NCI-H2196 (cell line): ENCODE data around the gene OR6C65.
"Not testable (repeated sequence)": the region's sequence is repeated elsewhere in the genome, so short reads cannot be mapped to it uniquely, and the experiment has no call there.

ENCODE experiments used
- DNase-seq: peaks from one replicate; lab custom pipeline; 2025; ENCODE audit not compliant: unreplicated experiment; lab: John Stamatoyannopoulos, UW

Gene OR6C65

GRCh38 chr12:55400229-55400628, at the start of gene OR6C65:
Gene OR6C65, plus strand, starts transcription at chr12:55400529. Its CDS starts 0 bp downstream, at chr12:55400529.
- no peak for DNase-seq

- not testable (repeated sequence) for DNase-seq
These were observed 45.0 kb upstream of the OR6C65 start for GRCh38 chr12:55355338-55355737.

GRCh38 chr12:55362675-55363074, 37.7 kb upstream of the OR6C65 start, which contains the start of gene OR6C75:
Gene OR6C75, plus strand, starts transcription at chr12:55362975. Its CDS starts 2,136 bp downstream, at chr12:55365111.
- no peak for DNase-seq

DNA sequence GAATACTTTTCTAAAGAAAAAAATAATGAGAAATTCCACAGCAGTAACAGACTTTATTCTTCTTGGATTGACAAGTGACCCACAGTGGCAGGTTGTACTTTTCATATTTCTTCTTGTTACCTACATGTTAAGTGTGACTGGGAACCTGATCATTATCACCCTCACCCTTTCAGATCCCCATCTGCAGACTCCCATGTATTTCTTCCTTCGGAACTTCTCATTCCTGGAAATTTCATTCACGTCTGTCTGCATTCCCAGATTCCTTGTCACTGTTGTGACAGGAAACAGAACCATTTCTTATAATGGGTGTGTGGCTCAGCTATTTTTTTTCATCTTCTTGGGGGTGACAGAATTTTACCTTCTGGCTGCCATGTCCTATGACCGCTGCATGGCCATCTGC, 35.2 kb upstream of the OR6C65 start:
- no peak for DNase-seq

- no peak for DNase-seq
These were observed 27.8 kb upstream of the OR6C65 start for GRCh38 chr12:55372521-55372920.

DNA sequence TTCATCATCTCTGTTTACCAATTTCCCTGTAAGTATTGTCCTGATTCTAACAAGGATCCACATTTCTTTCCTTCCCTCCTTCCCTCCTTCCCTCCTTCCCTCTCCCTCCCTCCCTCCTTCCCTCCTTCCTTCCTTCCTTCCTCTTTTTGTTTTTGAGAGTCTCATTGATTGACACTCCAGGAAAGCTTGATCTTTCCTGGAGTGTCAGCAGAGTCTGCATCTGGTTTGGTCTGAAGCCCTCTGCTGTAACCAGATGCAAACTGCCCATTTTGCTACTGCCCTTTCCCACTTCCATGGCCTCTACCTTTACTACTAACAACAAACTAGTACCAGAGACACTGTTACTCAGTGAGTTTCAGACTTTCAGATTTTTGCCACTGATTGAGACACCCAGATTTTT, 14.4 kb upstream of the OR6C65 start:
- no peak for DNase-seq

DNA sequence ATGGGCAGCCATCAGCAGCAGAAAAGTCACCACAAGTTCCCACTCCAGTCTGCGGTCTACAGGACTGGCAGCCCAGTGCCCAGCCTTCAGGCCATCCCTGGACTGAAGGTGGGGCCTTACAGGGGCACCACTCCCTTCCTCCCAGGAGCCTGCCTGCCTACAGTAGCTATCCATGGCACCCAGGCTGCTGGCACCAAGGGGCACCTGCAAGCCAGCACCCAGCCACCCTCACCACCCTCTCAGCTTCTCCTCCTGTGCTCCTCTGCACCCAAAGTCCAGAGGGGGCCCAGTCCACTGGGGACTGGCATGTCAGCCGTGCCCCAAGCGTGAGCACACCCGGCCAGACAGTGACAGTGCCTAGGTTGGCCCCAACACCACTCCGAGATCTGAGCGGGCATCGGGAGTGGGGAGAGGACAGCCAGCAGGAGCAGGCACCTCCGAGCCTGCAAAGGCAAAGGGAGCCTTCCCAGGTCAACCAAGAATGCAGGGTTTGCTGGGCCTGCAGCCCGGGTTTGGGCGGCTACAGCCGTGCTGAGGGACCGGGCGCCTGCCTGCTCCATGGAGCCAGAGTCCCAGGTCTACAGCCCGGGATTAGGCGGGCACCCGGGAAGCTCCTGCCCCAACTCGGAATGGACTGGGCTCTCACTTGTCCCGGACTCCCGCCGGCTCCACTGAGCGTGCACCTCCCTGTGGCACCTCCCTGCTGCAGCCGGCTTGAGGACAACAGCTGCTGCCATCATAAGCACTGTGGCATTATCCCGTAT, 8.1 kb upstream of the OR6C65 start:
- no peak for DNase-seq

- DNase-seq = no peak
These were observed 4.0 kb upstream of the OR6C65 start for GRCh38 chr12:55396326-55396725.

DNA sequence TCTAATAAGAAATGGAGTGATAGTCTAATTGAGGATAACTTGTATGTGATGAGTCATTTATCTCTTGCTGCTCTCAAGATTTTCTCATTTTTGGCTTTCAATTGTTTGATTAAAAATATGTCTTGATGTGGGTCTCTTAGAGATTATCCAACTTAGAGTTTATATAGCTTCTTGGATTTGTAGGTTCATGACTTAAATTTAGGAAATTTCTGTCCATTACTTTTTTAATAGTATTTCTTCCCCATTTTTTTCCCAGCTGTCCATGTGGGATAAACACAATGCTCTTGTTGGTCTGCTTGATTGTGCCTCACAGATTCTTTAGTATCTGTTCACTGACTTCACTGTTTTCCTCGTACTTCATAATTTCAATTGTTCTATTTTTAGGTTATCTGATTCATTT, 7.5 kb downstream of the OR6C65 start:
- no peak for DNase-seq

DNA sequence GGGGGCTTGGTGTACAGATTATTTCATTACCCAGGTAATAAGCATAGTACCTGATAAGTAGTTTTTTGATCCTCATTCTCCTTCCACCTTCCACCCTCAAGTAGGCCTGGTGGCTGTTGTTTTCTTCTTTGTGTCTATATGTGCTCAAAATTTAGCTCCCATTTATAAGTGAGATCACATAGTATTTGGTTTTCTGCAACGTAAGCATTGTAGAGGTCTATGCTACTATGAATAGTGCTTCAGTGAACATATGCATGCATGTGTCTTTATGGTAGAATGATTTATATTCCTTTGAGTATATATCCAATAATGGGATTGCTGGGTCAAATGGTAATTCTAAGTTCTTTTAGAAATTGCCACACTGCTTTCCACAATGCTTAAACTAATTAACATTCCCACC, 8.8 kb downstream of the OR6C65 start:
- DNase-seq = not testable (repeated sequence)

- DNase-seq = not testable (repeated sequence)
These were observed 11.8 kb downstream of the OR6C65 start for GRCh38 chr12:55412138-55412537.

GRCh38 chr12:55413498-55414388, 13.4 kb downstream of the OR6C65 start:
- not testable (repeated sequence) for DNase-seq

GRCh38 chr12:55414396-55414823, 14.1 kb downstream of the OR6C65 start:
- DNase-seq = not testable (repeated sequence)

- not testable (repeated sequence) for DNase-seq
These were observed 14.6 kb downstream of the OR6C65 start for GRCh38 chr12:55414889-55415288.

- no peak for DNase-seq
These were observed 16.6 kb downstream of the OR6C65 start for GRCh38 chr12:55416961-55417360.

DNA sequence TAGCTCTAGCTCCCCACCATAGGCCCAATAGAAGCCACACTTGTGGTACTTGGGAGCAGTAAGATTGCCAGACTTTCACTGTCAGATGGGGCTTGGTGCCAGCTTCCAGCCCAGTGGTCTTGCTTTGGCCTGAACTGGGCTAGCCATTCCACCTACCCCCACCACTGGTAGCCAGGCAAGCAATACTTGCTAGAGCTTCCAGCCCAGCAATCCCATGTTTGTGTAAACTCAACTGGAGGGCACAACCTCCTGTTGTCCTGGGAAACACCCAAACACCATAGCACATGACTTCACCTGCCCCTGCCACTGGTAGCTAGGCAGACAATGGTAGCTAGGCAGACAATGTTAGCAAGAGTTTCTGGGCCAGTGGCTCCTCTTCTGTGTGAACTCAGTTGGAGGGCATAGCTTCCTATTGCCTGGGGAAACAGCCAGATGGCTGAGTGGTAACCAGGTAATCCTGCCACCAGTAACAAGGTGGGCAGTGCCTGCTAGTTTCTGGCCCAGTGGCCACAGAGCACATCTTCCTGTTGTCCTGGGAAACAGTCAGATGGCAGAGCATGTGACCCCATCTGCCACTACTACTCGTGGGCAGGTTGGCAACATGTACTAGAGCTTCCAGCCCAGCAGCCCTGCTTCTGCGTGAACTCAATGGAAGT, 20.1 kb downstream of the OR6C65 start:
- no peak for DNase-seq

DNA sequence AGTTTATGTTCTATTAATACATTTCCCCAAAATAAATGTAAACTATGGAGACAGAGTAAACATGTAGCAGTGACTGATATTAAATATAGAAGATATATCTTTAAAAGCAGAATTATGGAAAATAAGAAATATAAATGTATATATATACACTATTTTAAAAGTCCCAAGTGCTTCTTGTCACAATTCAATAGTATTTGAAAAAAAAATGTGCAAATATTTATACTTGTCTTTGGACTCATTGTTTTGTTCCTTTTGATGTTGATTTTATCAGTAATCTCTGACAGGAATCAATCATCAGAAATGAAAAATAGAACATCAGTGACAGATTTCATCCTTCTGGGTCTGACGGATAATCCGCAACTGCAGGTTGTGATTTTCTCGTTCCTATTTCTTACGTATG, 25.6 kb downstream of the OR6C65 start, which contains the start of gene OR6C76:
Gene OR6C76 (plus strand): TSS at position 301 of the 400 bp plus-strand sequence. CDS start 0 bp downstream, at position 301.
- DNase-seq = no peak

DNA sequence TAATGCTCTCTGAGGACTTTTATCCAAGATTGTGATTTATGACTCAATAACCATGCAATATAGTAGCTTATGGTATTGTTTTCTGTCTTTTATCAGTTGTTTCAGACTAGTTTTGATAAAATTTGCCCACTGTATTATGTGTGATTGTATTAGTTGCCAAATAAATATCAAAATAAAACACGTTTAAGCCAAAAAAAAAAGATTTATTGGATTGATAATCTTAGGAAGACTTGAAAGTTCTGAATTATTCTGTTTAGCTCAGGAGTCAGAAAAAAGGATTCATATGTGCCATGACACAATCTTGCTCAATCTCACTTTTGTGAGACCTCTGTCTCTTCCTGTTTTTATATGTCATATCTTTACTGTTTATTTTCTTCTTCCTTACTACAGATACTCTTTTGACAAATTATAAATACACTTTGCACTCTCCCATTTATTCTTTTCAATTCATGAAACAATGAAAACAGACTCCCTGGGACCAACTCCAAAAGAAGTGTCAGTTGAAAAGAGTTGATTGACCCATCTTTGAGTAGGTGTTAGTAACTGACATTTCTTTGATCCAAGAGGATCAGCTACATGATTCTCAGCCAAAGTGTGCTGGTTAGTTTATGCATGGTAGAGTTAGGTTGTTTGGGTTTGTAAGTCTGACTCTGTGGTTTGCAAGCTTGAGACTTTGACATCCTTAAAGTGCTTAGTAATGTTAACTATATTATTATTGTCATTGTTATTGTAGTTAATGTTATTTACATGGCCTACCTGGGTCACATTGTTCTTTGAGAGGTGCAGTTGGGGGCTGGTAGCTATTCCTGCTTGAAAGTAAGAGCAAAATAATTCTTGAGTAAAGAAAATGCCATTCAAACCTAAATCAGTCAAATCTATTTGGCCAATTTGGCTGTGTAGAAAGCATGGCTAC, 28.3 kb downstream of the OR6C65 start:
- DNase-seq = no peak

DNA sequence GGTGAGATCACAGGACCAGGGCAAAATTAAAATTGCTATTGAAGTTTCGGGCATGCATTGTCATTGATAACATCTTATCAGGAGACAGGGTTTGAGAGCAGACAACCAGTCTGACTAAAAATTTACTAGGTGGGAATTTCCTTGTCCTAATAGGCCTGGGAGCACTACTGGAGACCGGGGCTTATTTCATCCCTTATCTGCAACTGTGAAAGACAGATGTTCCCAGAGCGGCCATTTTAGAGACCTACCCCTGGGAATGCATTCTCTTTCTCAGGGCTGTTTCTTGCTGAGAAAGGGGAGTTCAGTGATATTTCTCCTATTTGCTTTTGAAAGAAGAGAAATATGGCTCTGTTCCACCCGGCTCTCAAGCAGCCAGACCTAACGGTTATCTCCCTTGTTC, 40.9 kb downstream of the OR6C65 start:
- not testable (repeated sequence) for DNase-seq

GRCh38 chr12:55443776-55444175, 43.4 kb downstream of the OR6C65 start, which contains the start of gene OR6C2:
Gene OR6C2, plus strand, starts transcription at chr12:55444076. Its CDS starts 8,138 bp downstream, at chr12:55452214.
- no peak for DNase-seq
